Stomach (tissue), 4 donors: ENCODE results near the gene HMGA1.

Experiments
- CTCF ChIP-seq, 7 experiments: fragments of 450-650 bp in 4 of 7; fragments of 200-600 bp in 3 of 7; sonication (generic) in 3 of 7; IDR thresholded peaks; one replicate each; pipeline ENCODE4 v1.5.1; 2016 to 2019; ENCODE audit warnings: antibody characterized with exemption in 7 of 7, control low read depth in 2 of 7, mild to moderate bottlenecking in 1 of 7
- POLR2A ChIP-seq, 4 donors: fragments of 450-650 bp; IDR thresholded peaks; one replicate each; pipeline ENCODE4 v1.6.1; 2016; ENCODE audit warnings: antibody characterized with exemption in 4 of 4, control low read depth in 2 of 4, mild to moderate bottlenecking in 1 of 4, moderate library complexity in 1 of 4
- POLR2AphosphoS5 ChIP-seq, 3 donors: sonication (generic); formaldehyde crosslinking; IDR thresholded peaks; one replicate each; pipeline ENCODE4 v1.6.1; 2016; ENCODE audit warnings: antibody characterized with exemption in 3 of 3

- no peak for TF ChIP-seq POLR2AphosphoS5 (IDR thresholded peaks at IDR 0.05)
- no peak for TF ChIP-seq CTCF (IDR thresholded peaks at IDR 0.05)
- TF ChIP-seq POLR2A (IDR thresholded peaks at IDR 0.05): no peak
Observed at GRCh38 chr6:34288581-34288980, 51.9 kb downstream of the HMGA1 start.
